ENCODE results near the gene SLC14A1.

The SLC14A1 gene

GRCh38 chr18:45715212-45715780, 8.7 kb upstream of the SLC14A1 start:
- TF ChIP-seq CTCF (IDR thresholded peaks at IDR 0.05; ENCODE audit: borderline replicate concordance, control extremely low read depth, extremely low read depth, insufficient read depth, missing control alignments): no peak

DNA sequence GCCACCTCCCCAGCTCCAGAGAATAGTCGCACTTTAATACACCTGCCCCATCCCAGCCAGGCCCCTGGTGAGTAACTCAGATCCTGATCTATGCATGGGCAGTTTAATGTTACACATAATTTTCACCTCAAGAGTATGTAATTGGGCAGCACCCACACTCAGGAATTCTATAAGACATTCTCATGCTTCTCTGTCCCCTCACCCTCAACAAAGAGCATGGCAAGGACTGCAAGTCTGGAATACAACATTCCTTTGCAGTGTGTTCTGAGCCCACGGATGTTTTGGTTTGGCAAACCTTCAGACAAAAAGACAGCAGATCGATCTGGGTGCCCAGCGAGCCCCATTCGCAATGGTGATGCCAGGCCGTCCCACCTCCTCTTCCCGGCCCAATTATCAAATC, 4.9 kb upstream of the SLC14A1 start:
- in situ Hi-C loops (cut with MboI; ENCODE audit: low sequenced_read_pairs, unreplicated experiment): no loop called here
- TF ChIP-seq CTCF (IDR thresholded peaks at IDR 0.05; ENCODE audit: borderline replicate concordance, control extremely low read depth, extremely low read depth, insufficient read depth, missing control alignments): no peak
- DNase-seq (ENCODE audit: low spot score): no peak

More at GRCh38 chr18:45715212-45715780, 8.7 kb upstream of the SLC14A1 start:
- DNase-seq (ENCODE audit: low spot score): no peak
- in situ Hi-C loops (cut with MboI; ENCODE audit: low sequenced_read_pairs, unreplicated experiment): no loop called here

DNA sequence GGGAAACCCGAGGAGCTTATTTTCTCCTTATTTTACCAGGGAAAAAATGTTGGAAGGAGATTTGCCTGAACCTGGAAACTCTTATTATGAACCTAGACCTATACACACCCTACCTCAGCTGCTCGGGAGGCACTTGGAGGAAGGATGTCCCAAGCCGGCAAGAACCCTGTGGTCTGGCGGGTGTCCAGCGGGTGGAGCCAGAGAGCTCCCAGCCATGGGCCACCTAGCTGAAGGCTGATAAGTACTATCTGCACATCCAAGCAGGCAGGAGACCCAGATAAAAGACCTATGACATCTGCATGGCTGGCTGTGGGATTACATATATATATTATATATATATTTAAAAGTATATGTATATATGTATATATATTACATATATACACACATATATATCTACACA, 1.1 kb upstream of the SLC14A1 start:
- peak; percentile 71 for TF ChIP-seq CTCF (IDR thresholded peaks at IDR 0.05; ENCODE audit: borderline replicate concordance, control extremely low read depth, extremely low read depth, insufficient read depth, missing control alignments)
- in situ Hi-C loops (cut with MboI; ENCODE audit: low sequenced_read_pairs, unreplicated experiment): no loop called here
- peak; percentile 79 for DNase-seq (ENCODE audit: low spot score)

DNA sequence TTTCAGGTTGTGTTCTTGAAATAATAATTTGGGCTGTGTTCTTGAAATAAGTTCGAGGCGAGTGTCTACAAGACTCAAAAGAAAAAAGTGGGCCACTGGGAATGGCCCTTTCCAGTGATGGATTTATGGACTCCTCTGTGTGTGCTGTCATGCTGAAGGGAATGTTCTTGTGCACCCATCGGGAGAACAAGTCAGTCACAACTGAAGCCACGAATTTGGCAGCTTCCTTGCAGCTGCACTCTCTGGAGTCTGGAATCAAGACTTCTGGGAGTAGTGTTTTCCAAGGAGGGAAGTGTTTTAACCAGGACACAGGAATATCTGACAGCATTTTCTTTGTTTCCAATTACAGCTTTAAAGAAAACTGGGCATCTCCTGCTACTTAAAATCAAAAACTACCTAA, 620 bp downstream of the SLC14A1 start:
- no peak for DNase-seq (ENCODE audit: low spot score)
- in situ Hi-C loops (cut with MboI; ENCODE audit: low sequenced_read_pairs, unreplicated experiment): no loop called here

DNA sequence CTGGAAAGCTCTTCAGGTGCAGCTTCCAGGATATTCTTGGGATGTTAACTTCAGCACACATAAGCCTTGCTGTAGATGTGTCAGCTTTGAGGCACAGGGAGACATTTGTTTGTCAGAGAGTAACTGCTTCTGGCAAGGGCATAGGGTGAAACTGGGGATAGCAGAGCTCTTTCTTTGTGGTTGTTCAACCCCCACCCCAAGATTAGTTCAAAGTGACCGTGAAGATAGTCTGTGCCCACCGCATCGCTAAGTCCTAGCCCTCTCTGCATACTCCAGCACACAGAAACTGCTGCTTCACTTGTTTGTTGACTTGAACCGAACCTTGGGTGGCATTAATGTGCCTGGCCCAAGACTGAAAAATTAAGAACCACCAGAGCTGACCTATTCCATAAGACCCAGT, 1.4 kb downstream of the SLC14A1 start:
- no peak for TF ChIP-seq CTCF (IDR thresholded peaks at IDR 0.05; ENCODE audit: borderline replicate concordance, control extremely low read depth, extremely low read depth, insufficient read depth, missing control alignments)
- in situ Hi-C loops (cut with MboI; ENCODE audit: low sequenced_read_pairs, unreplicated experiment): no loop called here
- DNase-seq (ENCODE audit: low spot score): no peak

More for the DNA sequence above, 620 bp downstream of the SLC14A1 start:
- no peak for TF ChIP-seq CTCF (IDR thresholded peaks at IDR 0.05; ENCODE audit: borderline replicate concordance, control extremely low read depth, extremely low read depth, insufficient read depth, missing control alignments)

GRCh38 chr18:45726603-45727002, 2.6 kb downstream of the SLC14A1 start:
- no peak for DNase-seq (ENCODE audit: low spot score)
- in situ Hi-C loops (cut with MboI; ENCODE audit: low sequenced_read_pairs, unreplicated experiment): no loop called here
- TF ChIP-seq CTCF (IDR thresholded peaks at IDR 0.05; ENCODE audit: borderline replicate concordance, control extremely low read depth, extremely low read depth, insufficient read depth, missing control alignments): no peak
